IMR-90 (cell line): ENCODE results near the gene DCTN5. TPM values are rescaled to one million over a fixed set of nuclear protein-coding genes. Genes with fewer than 3 reads are reported as not detected.

Source experiments
- ATAC-seq: fragments of 200-7000 bp; cut with Tn5 transposase; 2 replicates; pipeline ENCODE4 v1.9.1; 2020; ENCODE audit warnings: low read depth, mild to moderate bottlenecking, moderate library complexity
- BruUV-seq: library from RNA; stranded (reverse); fragments of 400-500 nt; replicated peaks from 2 replicates; lab custom pipeline; 2021; lab: Mats Ljungman, UMichigan
- CTCF ChIA-PET: fragments of 300-600 bp; formaldehyde crosslinking; extraction: SDS; loops from one replicate; lab custom pipeline; 2021; ENCODE audit warnings: antibody characterized with exemption; lab: Yijun Ruan, JAX
- POLR2A ChIA-PET: fragments of 300-600 bp; sonication (Branson Sonifier 250); formaldehyde crosslinking; loops from one replicate; lab custom pipeline; 2022; ENCODE audit warnings: antibody characterized with exemption; ENCODE audit not compliant: unreplicated experiment; lab: Charles Lee
- DNase-seq: peaks from one replicate; pipeline ENCODE4 v3.0.0; 2013
- H2AFZ ChIP-seq: replicated peaks from 2 replicates; pipeline ENCODE3; 2013; ENCODE audit warnings: low read length, mild to moderate bottlenecking; ENCODE audit not compliant: poor library complexity
- H2AK5ac ChIP-seq: 2 replicates; pipeline ENCODE4 v1.6.1; 2013; ENCODE audit warnings: low read depth, low read length, inconsistent platforms
- H2AK9ac ChIP-seq: replicated peaks from 2 replicates; pipeline ENCODE3; 2013; ENCODE audit warnings: mild to moderate bottlenecking, low read depth, low read length, moderate library complexity; ENCODE audit not compliant: poor library complexity
- H2BK120ac ChIP-seq: 2 replicates; pipeline ENCODE4 v1.6.1; 2013; ENCODE audit warnings: low read depth, low read length, inconsistent platforms
- H2BK15ac ChIP-seq: 3 replicates; pipeline ENCODE4 v1.6.1; 2013; ENCODE audit warnings: low read depth, low read length, inconsistent platforms
- H2BK20ac ChIP-seq: 2 replicates; pipeline ENCODE4 v1.6.1; 2013; ENCODE audit warnings: low read depth, mild to moderate bottlenecking, inconsistent platforms, low read length, moderate library complexity
- H2BK5ac ChIP-seq: 2 replicates; pipeline ENCODE4 v1.6.1; 2013; ENCODE audit warnings: mild to moderate bottlenecking, low read depth, low read length, inconsistent platforms; ENCODE audit not compliant: poor library complexity, severe bottlenecking
- H3K14ac ChIP-seq: replicated peaks from 2 replicates; pipeline ENCODE4 v1.6.1; 2013; ENCODE audit warnings: low read depth, low read length, inconsistent platforms
- H3K18ac ChIP-seq: 2 replicates; pipeline ENCODE4 v1.6.1; 2013; ENCODE audit warnings: low read depth, low read length, control low read depth
- H3K23ac ChIP-seq: 2 replicates; pipeline ENCODE4 v1.6.1; 2013; ENCODE audit warnings: low read depth, low read length, inconsistent platforms
- H3K27ac ChIP-seq: 2 replicates; pipeline ENCODE4 v1.5.1; 2013; ENCODE audit warnings: mild to moderate bottlenecking, control low read depth, low read length; ENCODE audit not compliant: insufficient read depth
- H3K27me3 ChIP-seq: 2 replicates; pipeline ENCODE4 v1.6.1; 2013; ENCODE audit warnings: low read length; ENCODE audit not compliant: control insufficient read depth, insufficient read depth
- H3K36me3 ChIP-seq: 2 replicates; pipeline ENCODE4 v1.6.1; 2013; ENCODE audit warnings: low read length, mixed read lengths; ENCODE audit not compliant: control insufficient read depth, insufficient read depth
- H3K4ac ChIP-seq: 2 replicates; pipeline ENCODE4 v1.6.1; 2013; ENCODE audit warnings: low read depth, low read length, inconsistent platforms
- H3K4me1 ChIP-seq: 2 replicates; pipeline ENCODE4 v1.6.1; 2013; ENCODE audit warnings: low read length, mixed read lengths; ENCODE audit not compliant: control insufficient read depth, insufficient read depth
- H3K4me2 ChIP-seq: 2 replicates; pipeline ENCODE4 v1.6.1; 2013; ENCODE audit warnings: low read depth, mild to moderate bottlenecking, control low read depth, low read length, moderate library complexity
- H3K4me3 ChIP-seq: 2 replicates; pipeline ENCODE4 v1.5.1; 2013; ENCODE audit warnings: low read depth, mild to moderate bottlenecking, control low read depth, low read length, moderate library complexity; ENCODE audit not compliant: insufficient read depth
- H3K56ac ChIP-seq: 2 replicates; pipeline ENCODE4 v1.6.1; 2013; ENCODE audit warnings: low read length, inconsistent platforms; ENCODE audit not compliant: insufficient read depth; ENCODE audit errors: extremely low read depth
- H3K79me1 ChIP-seq, 2 experiments: 2 replicates each; pipeline ENCODE4 v1.6.1; 2013; ENCODE audit warnings: low read length in 2 of 2, inconsistent platforms in 1 of 2, low read depth in 1 of 2
- H3K9ac ChIP-seq: 2 replicates; pipeline ENCODE4 v1.6.1; 2013; ENCODE audit warnings: low read depth, low read length, control low read depth
- H3K9me1 ChIP-seq: 2 replicates; pipeline ENCODE4 v1.6.1; 2013; ENCODE audit warnings: low read length, inconsistent platforms; ENCODE audit not compliant: insufficient read depth
- H3K9me3 ChIP-seq: 2 replicates; pipeline ENCODE4 v1.6.1; 2013; ENCODE audit warnings: low read length; ENCODE audit not compliant: control insufficient read depth, insufficient read depth
- H4K20me1 ChIP-seq: 2 replicates; pipeline ENCODE4 v1.6.1; 2013; ENCODE audit warnings: low read length, inconsistent platforms; ENCODE audit not compliant: insufficient read depth
- H4K5ac ChIP-seq: 2 replicates; pipeline ENCODE4 v1.6.1; 2013; ENCODE audit warnings: mild to moderate bottlenecking, low read depth, low read length, control low read depth
- H4K8ac ChIP-seq, 2 experiments: 2 replicates each; pipeline ENCODE4 v1.6.1; 2013; ENCODE audit warnings: low read depth in 2 of 2, low read length in 2 of 2, control low read depth in 1 of 2, inconsistent platforms in 1 of 2
- H4K91ac ChIP-seq: 2 replicates; pipeline ENCODE4 v1.6.1; 2013; ENCODE audit warnings: low read depth, low read length, inconsistent platforms; ENCODE audit not compliant: insufficient read depth
- BHLHE40 ChIP-seq: fragments of 150-350 bp; IDR thresholded peaks from 2 replicates; pipeline ENCODE4 v1.6.1; 2016; ENCODE audit warnings: mild to moderate bottlenecking, low read depth, low read length
- CEBPB ChIP-seq: IDR thresholded peaks from 2 replicates; pipeline ENCODE4 v1.6.1; 2012; ENCODE audit warnings: low read depth, low read length, improper control_type of control experiment
- CHD1 ChIP-seq: IDR thresholded peaks from 2 replicates; pipeline ENCODE4 v1.6.1; 2012; ENCODE audit warnings: low read depth, low read length, improper control_type of control experiment
- FOS ChIP-seq: fragments of 150-350 bp; IDR thresholded peaks from 2 replicates; pipeline ENCODE4 v1.6.1; 2016; ENCODE audit warnings: low read depth, low read length
- MAFK ChIP-seq: IDR thresholded peaks from 2 replicates; pipeline ENCODE4 v1.6.1; 2012; ENCODE audit warnings: low read depth, low read length, improper control_type of control experiment
- MAZ ChIP-seq: IDR thresholded peaks from 2 replicates; pipeline ENCODE4 v1.6.1; 2012; ENCODE audit warnings: low read depth, mild to moderate bottlenecking, low read length, improper control_type of control experiment, moderate library complexity, borderline replicate concordance
- MXI1 ChIP-seq: IDR thresholded peaks from 2 replicates; pipeline ENCODE4 v1.6.1; 2012; ENCODE audit warnings: low read depth, mild to moderate bottlenecking, low read length, moderate library complexity, borderline replicate concordance
- NFE2L2 ChIP-seq: fragments of 150-350 bp; IDR thresholded peaks from 2 replicates; pipeline ENCODE4 v1.6.1; 2016; ENCODE audit warnings: low read depth, mild to moderate bottlenecking, low read length
- POLR2A ChIP-seq: IDR thresholded peaks from 2 replicates; pipeline ENCODE4 v1.6.1; 2012; ENCODE audit warnings: mild to moderate bottlenecking, low read depth, low read length
- RAD21 ChIP-seq: IDR thresholded peaks from 2 replicates; pipeline ENCODE4 v1.6.1; 2012; ENCODE audit warnings: low read length, improper control_type of control experiment
- RCOR1 ChIP-seq: IDR thresholded peaks from 2 replicates; pipeline ENCODE4 v1.6.1; 2012; ENCODE audit warnings: mild to moderate bottlenecking, low read length, improper control_type of control experiment; ENCODE audit not compliant: insufficient replicate concordance
- RFX5 ChIP-seq: IDR thresholded peaks from 2 replicates; pipeline ENCODE4 v1.8.0; 2012; ENCODE audit warnings: low read depth, mild to moderate bottlenecking, low read length, moderate library complexity
- SMC3 ChIP-seq: fragments of 150-350 bp; IDR thresholded peaks from 2 replicates; pipeline ENCODE4 v1.6.1; 2016; ENCODE audit warnings: low read depth, mild to moderate bottlenecking, antibody characterized with exemption, low read length, moderate library complexity
- whole genome bisulfite sequencing, 2 experiments: methylation state at CpG; one replicate each; pipeline versions ENCODE4 v1.1.5 to v1.1.7; 2013; ENCODE audit warnings: missing lambda C conversion rate in 2 of 2; ENCODE audit not compliant: insufficient read length in 1 of 2; ENCODE audit errors: extremely low coverage in 2 of 2; 5-methylcytosine and 5-hydroxymethylcytosine counted together
- dilution Hi-C: fragments of 300-500 bp; cut with HindIII; formaldehyde crosslinking; loops from one replicate; pipeline ENCODE4 v1.14.3; 2018; ENCODE audit warnings: low sequenced_read_pairs; ENCODE audit not compliant: unreplicated experiment
- in situ Hi-C: fragments of 300-500 bp; cut with MboI; formaldehyde crosslinking; loops from 3 replicates; pipeline ENCODE4 v1.14.3; 2019; ENCODE audit warnings: low sequenced_read_pairs, inconsistent platforms, mixed read lengths
- intact Hi-C: fragments of 100-400 bp; cut with micrococcal nuclease; formaldehyde crosslinking; loops from 2 replicates; pipeline ENCODE4 v1.10.0; 2022
- polyA plus RNA-seq, 3 experiments: library from polyadenylated mRNA; depleted of rRNA; stranded (reverse); fragments of >200 nt; gene quantifications; 2 replicates each; pipeline ENCODE4 v1.2.3, GENCODE V29; 2012; ENCODE audit warnings: low replicate concordance in 1 of 3
- total RNA-seq: library from RNA; depleted of rRNA; stranded (reverse); fragments of >200 nt; gene quantifications from 2 replicates; pipeline ENCODE4 v1.2.3, GENCODE V29; 2012
- TF ChIP-seq, protein P1 (sequence below): fragments of 150-350 bp; IDR thresholded peaks from 2 replicates; pipeline ENCODE4 v1.6.1; 2017; ENCODE audit warnings: mild to moderate bottlenecking, antibody characterized with exemption, low read length, low read depth
- TF ChIP-seq, protein P2 (sequence below): conservative IDR thresholded peaks from 2 replicates; pipeline ENCODE4 v1.5.1; 2012; ENCODE audit warnings: mild to moderate bottlenecking, low read depth, low read length, improper control_type of control experiment
- TF ChIP-seq, protein P3 (sequence below): fragments of 150-350 bp; IDR thresholded peaks from 2 replicates; pipeline ENCODE4 v1.6.1; 2016; ENCODE audit warnings: low read depth, mild to moderate bottlenecking, low read length, moderate library complexity, borderline replicate concordance

The DCTN5 gene
- total and polyA plus RNA-seq, 2 of the 4 experiments (the other 2 are of a cell fraction), result 49.6 to 111 TPM

DNA sequence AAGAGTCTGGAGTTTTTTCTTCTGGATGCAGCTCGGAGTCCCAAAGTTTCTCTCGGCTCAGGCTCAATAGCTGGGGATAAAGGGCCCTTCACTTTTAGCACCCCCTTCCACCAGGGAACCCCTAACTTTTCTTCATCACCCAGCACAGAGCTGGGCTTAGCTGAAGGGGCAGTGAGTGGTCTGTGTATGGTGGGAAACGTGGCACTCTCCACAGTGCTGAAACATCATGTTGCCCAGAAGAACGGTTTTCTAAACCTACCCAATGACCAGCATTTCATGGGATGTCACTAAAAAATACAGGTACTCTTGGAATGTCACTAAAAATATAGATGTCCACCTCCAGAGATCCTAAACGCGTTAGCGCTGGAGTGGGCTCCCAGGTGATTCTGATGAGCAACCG, 59.8 kb downstream of the DCTN5 start:
- H2AK9ac ChIP-seq, result no peak overlapping the region
- H4K5ac ChIP-seq, result no peak overlapping the region
- H3K9me3 ChIP-seq, result 0 out of 2 replicates have a peak, but pooled peaks cover 2% of the 10 kb centered on the region
- H2AFZ ChIP-seq, result no peak overlapping the region
- H2BK120ac ChIP-seq, result no peak overlapping the region
- DNase-seq, result no peak
- H4K8ac ChIP-seq, result no peak overlapping the region
- H3K23ac ChIP-seq, result no peak overlapping the region
- no peak overlapping the region for H3K9ac ChIP-seq
- no peak overlapping the region for H2BK20ac ChIP-seq
- POLR2A ChIA-PET, result no interaction called here
- no CpG with 5 or more reads among the region's 8 CpGs for WGBS, 2 experiments
- H4K20me1 ChIP-seq, result no peaks in the 10 kb centered on the region
- H3K9me1 ChIP-seq, result no peaks in the 10 kb centered on the region
- H4K91ac ChIP-seq, result no peak overlapping the region
- intact Hi-C loops (no loop called here), in situ Hi-C loops (no loop called here), dilution Hi-C loops (no loop called here)
- no peak overlapping the region for H3K4me2 ChIP-seq
- peaks cover 2% of the 10 kb centered on the region; the same call in 1 of the 2 replicates for H3K4me1 ChIP-seq
- no peak overlapping the region for H2AK5ac ChIP-seq
- no peaks in the 10 kb centered on the region for H3K36me3 ChIP-seq
- H3K56ac ChIP-seq, result no peak overlapping the region
- H2BK5ac ChIP-seq, result no peak overlapping the region
- no TSS peak for BruUV-seq
- H3K18ac ChIP-seq, result no peak overlapping the region
- no peak overlapping the region for H2BK15ac ChIP-seq
- no peaks in the 10 kb centered on the region; the same call in 1 of the 2 replicates for H3K27me3 ChIP-seq
- no peak overlapping the region for H3K4ac ChIP-seq
- TF ChIP-seq RCOR1 (no peak), POLR2A (no peak), NFE2L2 (no peak), MAZ (no peak), FOS (no peak), MAFK (no peak), SMC3 (no peak), RFX5 (no peak), CEBPB (no peak), MXI1 (no peak), RAD21 (no peak), CHD1 (no peak), BHLHE40 (no peak)
- TF ChIP-seq, protein P1, sequence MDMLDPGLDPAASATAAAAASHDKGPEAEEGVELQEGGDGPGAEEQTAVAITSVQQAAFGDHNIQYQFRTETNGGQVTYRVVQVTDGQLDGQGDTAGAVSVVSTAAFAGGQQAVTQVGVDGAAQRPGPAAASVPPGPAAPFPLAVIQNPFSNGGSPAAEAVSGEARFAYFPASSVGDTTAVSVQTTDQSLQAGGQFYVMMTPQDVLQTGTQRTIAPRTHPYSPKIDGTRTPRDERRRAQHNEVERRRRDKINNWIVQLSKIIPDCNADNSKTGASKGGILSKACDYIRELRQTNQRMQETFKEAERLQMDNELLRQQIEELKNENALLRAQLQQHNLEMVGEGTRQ, result no peak
- TF ChIP-seq, protein P2, sequence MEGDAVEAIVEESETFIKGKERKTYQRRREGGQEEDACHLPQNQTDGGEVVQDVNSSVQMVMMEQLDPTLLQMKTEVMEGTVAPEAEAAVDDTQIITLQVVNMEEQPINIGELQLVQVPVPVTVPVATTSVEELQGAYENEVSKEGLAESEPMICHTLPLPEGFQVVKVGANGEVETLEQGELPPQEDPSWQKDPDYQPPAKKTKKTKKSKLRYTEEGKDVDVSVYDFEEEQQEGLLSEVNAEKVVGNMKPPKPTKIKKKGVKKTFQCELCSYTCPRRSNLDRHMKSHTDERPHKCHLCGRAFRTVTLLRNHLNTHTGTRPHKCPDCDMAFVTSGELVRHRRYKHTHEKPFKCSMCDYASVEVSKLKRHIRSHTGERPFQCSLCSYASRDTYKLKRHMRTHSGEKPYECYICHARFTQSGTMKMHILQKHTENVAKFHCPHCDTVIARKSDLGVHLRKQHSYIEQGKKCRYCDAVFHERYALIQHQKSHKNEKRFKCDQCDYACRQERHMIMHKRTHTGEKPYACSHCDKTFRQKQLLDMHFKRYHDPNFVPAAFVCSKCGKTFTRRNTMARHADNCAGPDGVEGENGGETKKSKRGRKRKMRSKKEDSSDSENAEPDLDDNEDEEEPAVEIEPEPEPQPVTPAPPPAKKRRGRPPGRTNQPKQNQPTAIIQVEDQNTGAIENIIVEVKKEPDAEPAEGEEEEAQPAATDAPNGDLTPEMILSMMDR, result no peak
- TF ChIP-seq, protein P3, sequence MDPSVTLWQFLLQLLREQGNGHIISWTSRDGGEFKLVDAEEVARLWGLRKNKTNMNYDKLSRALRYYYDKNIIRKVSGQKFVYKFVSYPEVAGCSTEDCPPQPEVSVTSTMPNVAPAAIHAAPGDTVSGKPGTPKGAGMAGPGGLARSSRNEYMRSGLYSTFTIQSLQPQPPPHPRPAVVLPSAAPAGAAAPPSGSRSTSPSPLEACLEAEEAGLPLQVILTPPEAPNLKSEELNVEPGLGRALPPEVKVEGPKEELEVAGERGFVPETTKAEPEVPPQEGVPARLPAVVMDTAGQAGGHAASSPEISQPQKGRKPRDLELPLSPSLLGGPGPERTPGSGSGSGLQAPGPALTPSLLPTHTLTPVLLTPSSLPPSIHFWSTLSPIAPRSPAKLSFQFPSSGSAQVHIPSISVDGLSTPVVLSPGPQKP, result no peak
- no peaks in the 10 kb centered on the region for H3K79me1 ChIP-seq
- CTCF ChIA-PET, result no interaction called here
- H3K4me3 ChIP-seq, result no peak overlapping the region
- no peak overlapping the region for H3K27ac ChIP-seq
- H3K14ac ChIP-seq, result no peak overlapping the region
- no peak for ATAC-seq
